HG03442 (cell line): ENCODE results near the gene AP4E1.
"Not testable (repeated sequence)": the region's sequence is repeated elsewhere in the genome, so short reads cannot be mapped to it uniquely, and the experiment has no call there.

ENCODE experiments used
- ATAC-seq: cut with Tn5 transposase; IDR thresholded peaks from one replicate; pipeline ENCODE4 v1.9.1; 2021; ENCODE audit warnings: mild to moderate bottlenecking, moderate library complexity; ENCODE audit not compliant: unreplicated experiment

Gene AP4E1

DNA sequence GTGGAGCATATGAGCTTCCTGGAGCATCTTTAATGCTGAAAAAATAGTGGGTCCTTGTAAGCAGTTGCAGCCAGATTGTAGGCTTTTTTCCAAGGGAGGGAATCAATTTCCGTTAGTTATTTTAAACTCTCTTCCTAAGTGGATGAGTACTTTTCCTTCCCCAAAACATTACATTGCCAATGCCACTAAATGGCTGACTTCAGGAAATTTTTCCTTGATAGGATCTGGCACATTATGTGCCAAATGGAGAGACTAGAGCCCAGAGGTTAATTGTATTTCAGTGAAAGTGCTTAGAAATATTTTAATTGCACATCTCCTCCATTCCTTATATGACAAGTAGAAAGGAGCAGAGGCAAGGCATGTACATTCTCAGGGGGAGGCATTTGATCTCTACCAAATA, 102.7 kb downstream of the AP4E1 start:
- no peak for ATAC-seq

DNA sequence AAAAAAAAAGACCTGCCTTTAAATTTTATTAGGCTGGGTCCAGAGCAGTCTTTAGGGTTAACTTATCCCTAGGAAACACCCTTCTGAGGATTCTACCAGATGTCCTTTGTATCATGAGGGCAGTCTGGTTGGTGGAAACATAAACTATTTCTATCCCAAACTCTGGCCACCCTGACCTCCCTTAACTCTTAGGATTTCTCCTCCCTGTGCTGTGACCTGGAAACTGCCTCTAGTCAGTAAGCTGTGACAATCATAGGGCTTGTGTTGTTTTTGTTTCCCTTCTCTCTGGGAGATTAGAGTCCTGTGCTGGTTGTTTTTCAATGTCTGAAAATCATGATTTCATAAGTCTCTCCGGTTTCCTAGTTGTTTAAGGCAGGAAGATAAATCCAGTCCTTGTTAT, 108.1 kb downstream of the AP4E1 start:
- no peak for ATAC-seq

DNA sequence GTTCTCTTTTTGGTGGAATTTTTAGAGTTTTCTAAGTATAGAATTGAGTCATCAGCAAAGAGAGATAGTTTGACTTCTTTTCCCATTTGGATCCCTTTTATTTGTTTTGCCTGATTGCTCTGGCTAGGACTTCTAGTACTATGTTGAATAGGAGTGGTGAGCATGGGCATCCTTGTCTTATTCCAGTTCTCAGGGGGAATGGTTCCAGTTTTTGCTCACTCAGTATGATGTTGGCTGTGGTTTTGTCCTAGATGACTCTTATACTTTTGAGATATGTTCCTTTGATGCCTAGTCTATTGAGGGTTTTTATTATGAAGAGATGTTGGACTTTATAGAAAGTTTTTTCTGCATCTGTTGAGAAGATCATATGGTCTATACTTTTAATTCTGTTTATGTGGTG, 113.7 kb downstream of the AP4E1 start:
- ATAC-seq, result no peak

DNA sequence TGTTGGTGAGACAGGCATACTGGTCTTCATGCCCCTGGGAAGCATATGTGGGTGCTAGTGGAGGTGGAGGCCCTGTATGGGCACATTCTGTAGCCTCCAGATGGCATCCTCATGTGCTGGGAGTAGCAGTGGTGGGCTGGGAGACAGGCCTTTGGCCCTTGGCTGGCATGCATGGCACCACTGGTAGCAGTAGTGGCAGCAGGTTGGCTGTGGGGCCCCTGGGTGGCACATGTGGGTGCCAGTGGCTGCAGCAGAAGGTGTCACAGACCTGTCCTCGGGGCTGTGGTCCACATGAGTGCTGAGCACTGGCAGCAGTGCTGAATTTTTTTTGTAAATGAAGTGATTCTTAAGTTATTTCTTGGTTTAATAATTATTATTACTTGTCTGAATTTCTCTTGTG, 115.0 kb downstream of the AP4E1 start:
- ATAC-seq, result no peak

DNA sequence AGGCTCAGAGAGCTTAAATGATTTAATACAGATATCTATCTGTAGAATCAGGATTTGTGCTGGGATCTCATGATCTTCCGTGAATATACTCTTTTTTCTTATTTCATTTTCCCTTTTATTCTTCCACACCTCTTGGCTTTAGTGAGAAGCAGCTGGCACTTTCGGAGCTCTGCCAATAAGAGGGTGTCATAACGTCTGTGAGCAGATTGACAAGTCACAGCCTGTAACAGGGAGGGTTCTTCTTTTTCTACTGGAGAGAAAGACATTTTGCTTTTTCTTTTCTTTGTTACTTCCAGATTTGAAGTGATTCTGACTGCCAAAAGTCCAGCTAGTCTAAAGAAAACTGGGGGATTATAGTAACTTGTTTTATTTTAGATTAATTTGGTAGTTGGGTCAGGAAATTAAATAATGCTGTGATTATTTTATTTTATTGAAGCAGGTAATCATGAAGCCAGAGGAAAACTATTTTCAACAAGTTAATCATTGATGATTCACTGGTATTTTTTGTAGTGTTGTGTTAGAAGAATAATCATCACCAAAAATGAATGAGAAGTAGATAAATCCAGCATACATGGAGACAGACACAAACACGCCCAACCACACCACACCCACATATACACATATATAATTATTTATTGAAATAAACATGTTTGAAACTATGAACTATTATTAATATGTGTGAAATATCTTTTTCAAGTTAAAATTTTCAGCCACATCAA, 116.4 kb downstream of the AP4E1 start:
- ATAC-seq, result no peak

DNA sequence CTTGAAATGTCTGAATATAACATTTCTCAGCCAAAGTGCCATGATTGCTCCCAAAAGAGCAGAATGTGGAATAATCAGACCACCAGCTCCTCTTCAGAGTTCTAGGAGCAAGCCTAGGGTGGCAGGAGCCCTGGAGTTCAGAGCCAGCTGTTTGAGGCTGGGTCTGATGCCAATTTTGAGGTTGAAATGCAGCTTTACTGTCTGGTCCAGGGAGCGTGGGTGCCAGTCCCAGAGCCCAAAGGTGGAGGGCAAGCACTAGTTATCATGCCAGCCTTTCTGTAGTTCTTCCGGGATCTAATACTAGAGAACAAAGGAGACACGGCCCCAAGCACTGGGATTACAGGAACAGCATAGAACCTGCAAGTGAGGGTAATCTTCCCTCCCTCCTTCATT, 117.0 kb downstream of the AP4E1 start:
- no peak for ATAC-seq

DNA sequence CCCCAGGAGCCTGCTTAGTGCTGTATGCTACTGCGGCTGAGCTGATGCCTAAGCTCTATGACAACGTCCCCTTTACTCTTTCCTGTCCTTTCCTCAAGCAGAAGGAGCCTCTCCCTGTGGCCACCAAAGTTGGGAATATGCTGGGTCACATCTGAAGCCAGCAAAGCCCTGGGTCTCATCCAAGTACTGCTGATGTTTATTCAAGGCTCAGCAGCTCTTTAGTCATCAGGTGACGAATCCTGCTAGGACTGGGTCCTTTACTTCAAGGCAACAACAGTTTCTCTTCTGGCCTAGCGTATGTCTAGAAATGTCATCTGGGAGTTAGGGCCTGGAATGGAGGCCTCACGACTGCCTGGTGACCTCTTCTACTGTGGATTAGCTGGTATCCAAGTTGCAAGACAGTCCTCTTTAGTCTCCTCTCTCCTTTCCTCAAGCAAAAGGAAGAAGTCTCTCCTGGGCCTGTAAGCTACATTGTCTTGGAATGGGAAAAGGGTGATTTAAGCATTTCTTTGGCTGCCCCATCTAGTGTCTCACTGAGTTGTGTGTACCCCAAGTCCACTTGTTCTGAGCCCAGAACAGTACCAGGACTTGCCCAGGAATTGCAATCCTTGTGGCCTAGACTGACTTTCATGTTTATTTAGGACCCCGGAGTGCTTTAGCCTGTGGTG, 122.3 kb downstream of the AP4E1 start:
- no peak for ATAC-seq

DNA sequence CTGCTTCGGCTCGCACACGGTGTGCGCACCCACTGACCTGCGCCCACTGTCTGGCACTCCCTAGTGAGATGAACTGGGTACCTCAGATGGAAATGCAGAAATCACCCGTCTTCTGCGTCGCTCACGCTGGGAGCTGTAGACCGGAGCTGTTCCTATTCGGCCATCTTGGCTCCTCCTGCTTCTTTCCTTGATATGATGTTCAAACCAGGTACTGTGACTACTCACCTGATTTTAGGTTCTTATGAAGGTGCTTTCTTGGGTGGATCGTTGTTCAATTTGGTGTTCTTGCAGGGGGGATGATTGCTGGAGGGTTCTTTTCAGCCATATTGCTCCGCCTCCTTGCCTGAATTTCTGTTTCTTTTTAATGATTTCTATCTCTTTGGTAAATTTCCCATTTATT, 129.0 kb downstream of the AP4E1 start:
- not testable (repeated sequence) for ATAC-seq

DNA sequence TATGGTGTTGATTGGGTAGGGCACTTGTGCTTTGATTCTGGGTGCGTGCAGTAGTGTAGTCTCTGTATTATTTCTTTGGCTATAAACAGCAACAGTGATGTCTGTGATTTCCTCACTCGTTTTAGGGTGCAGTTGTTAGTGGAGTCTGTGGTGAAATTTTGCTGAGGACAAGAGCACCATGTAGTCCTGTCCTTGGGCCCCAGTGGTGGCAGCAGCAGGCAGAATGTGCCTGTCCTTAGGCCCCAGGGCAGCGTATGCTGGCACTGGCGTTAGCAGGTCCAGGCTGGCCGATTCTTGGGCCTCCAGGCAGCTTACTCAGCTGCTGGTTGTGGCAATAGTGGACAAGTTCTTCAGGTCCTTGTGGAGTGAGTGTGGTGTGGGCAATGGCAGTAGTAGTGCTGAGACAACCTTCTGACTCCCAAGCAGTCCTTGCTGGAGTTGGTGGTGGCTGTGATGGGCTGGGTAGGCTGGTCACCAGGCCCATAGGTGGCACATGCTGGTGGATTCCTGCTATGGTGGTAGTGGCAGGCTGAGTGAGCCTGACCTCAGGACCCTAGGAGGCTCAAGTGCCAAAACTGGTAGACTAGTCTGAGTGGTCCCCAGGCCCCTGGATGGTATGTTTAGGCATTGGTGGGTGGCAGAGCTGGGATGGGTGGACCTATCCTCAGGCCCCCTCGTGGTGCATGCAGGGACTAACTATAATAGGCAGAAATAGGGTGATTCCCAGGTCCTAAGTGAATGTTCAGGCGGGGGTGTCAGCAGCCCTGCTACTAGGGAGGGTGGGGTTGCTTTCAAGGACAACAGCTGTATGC, 129.9 kb downstream of the AP4E1 start:
- ATAC-seq, result no peak

DNA sequence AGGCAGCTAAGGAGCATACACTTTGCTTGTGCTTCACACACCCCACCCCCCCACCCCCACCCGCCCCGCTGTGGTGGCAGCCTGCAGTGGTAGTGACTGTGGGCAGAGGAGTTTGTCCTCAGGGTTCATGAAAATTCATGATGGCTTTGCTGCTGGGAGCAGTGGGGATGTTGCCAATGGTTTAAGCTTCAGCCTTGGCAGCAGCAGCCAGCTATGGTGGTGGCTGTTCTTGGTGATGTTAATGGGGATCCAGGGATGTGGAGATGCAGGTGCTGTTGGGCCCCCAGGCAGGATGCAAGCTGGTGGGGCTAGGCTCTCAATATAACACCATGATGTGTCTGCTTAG, 130.5 kb downstream of the AP4E1 start:
- no peak for ATAC-seq

DNA sequence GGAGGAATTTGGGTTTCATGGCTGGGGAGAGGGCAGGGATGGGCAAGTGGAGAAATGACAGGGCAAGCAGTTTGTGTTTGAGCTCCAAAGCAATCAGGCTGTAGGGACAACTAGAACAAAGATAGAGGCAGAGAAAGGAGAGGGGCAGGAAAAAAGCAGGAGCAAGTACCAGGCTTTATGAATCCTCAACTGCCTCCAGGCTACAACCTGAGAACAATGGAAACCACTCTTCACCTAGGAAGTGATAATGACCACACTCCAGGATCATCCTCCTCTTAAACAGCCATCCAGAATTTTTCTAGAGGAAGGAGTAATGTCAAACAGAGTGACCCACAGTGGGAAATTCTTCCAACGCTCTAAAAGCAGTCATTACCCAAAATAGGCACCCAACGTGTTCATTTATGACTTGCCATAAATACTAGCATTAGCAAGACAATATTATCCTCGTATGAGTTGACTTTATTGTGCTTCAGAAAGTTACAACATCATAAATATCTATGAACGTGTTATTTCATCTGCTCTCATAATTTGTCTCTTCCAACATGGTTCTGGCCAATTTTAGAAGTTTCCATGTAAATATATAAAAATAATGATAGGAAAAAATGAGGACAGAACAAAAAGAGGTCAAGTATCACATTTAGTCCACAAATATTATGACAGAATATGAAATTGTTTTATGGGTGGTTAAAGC, 135.7 kb downstream of the AP4E1 start:
- no peak for ATAC-seq

DNA sequence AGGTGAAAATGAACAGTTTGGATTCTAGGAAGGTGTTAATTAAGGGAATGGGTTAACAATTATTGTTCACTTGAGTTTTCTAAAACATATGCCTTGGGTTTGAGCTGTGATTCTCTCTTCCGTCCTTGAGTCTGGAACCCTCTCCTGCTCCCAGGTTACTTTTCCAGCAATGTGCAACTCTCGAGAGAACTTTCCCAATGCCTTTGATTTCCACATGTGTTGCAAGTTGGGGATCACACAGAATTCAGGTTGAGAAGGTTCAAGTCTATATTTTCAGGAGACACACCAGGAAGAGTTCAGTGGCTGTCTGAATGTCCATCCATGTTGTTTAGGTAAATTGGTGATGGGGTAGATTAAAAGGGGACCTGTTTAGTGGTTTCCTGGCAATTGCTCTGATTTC, 137.5 kb downstream of the AP4E1 start:
- ATAC-seq, result no peak

DNA sequence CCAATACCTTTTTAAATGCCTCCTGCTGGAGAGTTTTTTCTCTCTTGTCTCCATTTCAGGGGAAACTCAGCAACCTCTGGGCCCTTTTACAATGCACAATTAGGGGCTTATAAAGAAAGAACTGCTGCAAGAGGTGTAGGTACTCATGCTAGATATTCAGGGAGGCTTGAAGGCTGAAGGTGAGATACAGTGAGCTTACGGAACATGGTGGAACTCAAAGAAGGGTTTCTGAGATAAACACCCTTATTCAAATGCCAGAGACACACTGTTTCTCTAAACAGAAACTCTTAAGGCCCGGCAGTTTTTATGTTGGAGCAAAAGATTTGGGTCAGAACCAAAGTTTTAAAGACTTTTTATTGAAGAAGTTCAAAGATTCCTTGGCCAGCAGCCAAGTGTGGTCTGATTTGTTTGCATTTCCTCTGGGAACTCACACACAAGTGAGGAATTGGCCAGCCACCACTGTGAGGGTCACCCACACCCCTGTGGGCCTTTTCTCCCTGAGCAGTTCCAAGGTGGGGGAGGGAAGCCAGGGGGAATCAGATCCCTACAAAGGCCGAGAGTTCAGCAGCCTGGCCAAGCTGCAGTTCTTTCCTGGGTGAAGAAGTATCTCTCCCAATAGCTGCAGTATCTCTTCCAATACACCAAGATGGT, 138.4 kb downstream of the AP4E1 start:
- no peak for ATAC-seq

DNA sequence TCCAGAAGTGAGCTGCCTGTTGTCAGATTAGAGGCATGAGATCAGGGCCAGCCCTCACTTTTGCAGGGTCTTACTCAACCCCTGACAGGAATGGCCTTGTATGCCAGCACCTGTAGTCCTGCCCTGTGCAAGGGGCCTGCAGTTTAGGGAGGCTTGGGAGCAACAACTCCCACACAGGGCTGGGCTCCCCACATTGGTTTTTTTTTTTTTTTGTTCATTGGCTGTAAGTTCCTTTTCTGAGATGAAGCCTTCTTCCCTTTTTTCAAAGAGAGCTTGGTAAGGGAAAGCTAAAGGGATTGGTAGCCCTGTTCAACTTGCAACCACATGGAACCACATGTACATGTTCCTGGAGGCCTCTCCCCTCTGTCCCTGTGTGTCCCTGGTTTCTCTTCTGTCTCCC, 139.8 kb downstream of the AP4E1 start:
- ATAC-seq, result no peak

DNA sequence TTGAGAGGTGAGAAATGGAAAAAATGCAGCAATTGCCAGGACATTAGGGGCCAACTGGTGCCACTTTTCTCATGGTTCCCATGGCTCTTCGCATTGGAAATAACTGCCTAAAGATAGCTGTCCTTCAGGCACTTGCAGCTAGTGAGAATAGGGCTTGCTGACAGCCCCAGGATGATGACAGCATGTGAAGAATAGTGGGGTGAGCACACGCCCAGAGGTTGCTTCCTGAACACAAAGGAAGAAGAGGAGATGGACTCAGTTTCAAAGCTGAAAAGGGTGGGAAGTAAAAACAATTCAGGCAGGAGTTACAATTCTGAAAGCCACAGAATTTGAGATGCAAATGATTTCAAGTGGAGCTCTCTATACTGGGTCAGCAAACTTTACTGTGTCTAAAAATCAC, 140.6 kb downstream of the AP4E1 start:
- ATAC-seq, result no peak

DNA sequence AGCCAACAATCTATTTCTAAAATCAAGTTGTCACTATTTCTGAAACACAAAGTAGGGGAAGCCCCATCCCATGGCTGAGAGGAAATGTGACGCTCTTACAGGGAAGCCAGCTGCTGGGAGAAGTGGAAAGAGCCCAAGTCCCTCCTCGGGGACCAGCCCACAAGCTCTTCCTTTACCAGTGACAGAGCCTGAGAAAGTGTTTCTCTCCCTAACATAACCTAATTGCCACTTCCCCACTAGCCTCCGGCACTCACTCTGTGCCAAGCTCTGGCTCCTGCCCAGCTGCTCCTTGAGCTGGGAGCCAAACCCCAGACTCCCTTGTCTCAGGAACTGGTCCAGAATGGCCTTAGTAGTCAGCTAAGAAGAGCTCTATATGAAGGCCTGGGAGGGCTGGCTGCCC, 143.3 kb downstream of the AP4E1 start:
- no peak for ATAC-seq

DNA sequence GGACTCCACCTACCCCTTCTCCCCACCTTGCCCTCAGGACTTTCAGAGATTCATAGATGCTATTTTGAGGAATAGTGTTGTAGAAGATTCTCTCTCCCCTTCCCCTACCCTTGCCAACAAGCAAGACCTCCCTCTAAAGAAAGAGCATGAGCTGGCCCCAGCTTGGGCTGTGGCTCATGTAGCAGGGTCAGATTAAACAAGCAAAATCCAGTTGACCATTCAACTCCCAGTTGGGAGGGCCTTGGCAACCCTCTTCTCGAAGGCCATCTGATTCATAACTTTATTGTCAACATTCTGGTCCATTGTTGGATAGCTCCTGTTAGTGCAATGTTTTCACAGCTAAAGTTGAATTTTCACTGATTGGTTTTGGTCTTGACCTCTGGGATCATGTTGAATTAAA, 145.1 kb downstream of the AP4E1 start:
- ATAC-seq, result no peak

DNA sequence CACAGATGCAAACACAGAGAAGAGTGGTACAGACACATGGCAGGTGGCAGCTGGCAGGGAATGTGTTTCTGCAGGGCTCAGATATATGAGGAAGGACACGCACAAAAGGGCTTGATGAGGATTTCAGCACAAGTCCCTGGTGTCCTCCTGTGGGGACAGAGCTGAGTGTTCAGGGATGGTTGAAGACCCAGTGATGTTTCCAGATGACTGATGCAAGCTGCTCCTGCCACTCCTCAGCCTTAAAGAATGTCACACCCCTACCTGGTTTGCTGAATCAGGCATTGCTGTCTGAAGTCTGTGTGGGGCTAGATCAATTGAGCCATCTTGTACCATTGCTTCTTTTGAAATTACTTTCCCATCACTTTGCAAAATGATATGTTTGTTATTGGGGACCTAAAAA, 146.1 kb downstream of the AP4E1 start:
- ATAC-seq, result no peak
